Smooth muscle cell of the brain vasculature (primary cell): ENCODE measurements around the gene LIME1.
"Not testable (repeated sequence)": the region's sequence is repeated elsewhere in the genome, so short reads cannot be mapped to it uniquely, and the experiment has no call there.

ENCODE experiments used
- DNase-seq: peaks from one replicate; pipeline ENCODE4 v3.0.0-alpha.2; 2012; ENCODE audit warnings: low read depth, low spot score

The LIME1 gene

DNA sequence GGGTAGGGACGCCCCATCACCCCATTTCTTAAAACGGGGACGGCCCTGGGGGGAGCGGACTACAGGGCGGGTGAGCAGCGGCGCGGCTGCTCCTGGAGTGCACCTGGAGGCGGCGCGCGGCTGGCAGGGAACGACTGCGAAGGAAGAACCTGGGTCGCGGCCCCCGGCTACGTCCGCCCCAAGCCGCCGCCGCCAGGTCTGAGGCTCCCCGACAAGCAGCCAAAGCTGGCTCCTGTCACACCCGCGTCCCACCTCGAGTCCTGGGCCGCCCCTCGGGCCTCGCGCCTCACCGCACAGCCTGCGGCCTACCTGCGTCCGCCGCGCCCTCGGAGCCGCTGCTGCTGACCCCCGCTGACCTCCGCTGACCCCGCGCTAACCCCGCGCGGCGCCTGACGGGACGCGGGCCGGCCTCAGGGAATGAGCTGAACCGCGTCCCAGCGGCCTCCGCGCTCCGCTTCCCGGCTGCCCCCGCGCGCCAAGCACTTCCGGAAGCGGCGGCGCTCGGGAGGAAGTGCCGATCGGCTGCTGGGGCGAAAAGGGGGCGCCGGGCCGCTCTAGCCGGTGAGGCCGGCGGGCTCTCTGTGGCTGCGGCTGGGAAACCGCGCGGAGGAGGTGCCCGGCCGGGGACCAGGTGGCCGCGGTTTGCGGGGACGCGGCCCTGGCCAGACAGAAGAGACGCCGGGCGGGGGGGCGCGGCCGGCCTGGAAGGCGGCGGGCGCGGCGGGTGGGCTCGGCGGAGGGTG lies 28.7 kb upstream of the LIME1 start, which contains the start of the genes ARFRP1 and ZGPAT:
Gene ARFRP1, minus strand, starts transcription at position 419 of the 743 bp plus-strand sequence. CDS start 885 bp downstream, outside the sequence.
Gene ZGPAT, plus strand, starts transcription at position 482 of the 743 bp plus-strand sequence. CDS start 542 bp downstream, outside the sequence.
- DNase-seq: no peak

GRCh38 chr20:63708301-63709148 lies 27.9 kb upstream of the LIME1 start:
- DNase-seq: no peak

DNA sequence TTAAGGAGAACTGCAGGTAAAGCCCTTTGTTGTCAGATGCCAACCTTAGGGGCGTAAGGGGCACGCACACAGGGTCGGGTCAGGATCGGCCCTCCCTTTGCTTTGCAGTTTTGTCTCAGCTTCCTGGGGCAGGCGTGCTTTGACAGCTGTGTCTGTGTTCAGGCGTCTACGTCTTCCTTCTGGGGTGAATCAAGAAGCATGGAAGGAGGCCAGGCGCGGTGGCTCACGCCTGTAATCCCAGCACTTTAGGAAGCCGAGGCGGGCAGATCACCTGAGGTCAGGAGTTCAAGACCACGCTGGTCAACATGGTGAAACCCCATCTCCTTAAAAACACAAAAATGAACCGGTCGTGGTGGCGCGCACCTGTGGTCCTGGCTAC lies 27.3 kb upstream of the LIME1 start:
- DNase-seq: no peak

- DNase-seq: no peak
These were observed 25.3 kb upstream of the LIME1 start for GRCh38 chr20:63711085-63711645.

DNA sequence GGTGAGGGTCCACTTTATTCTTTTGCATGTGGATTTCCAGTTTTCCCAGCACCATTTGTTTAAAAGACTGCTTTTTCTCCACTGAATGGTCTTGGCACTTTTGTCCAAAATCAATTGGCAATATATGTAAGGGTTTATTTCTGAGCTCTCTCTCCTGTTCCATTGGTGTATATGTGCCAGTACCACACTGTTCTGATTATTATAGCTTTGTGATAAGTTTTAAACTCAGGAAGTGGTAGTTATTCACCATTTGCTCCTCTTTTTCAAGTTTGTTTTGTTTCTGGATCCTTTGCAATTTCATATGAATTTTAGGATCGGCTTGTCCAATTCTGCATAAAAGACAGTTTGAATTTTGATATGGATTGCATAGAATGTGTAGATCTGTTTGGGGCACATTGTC lies 24.3 kb upstream of the LIME1 start:
- DNase-seq: no peak

- DNase-seq: no peak
These were observed 21.6 kb upstream of the LIME1 start for GRCh38 chr20:63714858-63715257.

DNA sequence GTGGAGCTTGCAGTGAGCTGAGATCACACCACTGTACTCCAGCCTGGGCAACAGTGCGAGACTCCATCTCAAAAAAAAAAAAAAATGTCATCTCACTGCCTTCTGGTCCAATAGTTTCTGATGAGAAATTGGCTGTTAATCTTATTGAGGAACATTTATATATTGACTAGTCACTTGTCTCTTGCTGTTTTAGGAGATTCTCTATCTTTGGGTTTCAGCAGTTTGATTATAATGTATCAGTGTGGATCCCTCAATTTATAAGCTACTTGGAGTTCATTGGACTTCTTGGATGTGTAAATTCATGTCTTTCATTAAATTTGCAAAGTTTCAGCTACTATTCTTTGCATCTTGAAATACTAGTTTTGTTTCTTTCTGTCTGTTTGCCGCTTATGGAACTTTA lies 17.5 kb upstream of the LIME1 start:
- DNase-seq: no peak

GRCh38 chr20:63722967-63723622 lies 13.4 kb upstream of the LIME1 start:
- not testable (repeated sequence) for DNase-seq

DNA sequence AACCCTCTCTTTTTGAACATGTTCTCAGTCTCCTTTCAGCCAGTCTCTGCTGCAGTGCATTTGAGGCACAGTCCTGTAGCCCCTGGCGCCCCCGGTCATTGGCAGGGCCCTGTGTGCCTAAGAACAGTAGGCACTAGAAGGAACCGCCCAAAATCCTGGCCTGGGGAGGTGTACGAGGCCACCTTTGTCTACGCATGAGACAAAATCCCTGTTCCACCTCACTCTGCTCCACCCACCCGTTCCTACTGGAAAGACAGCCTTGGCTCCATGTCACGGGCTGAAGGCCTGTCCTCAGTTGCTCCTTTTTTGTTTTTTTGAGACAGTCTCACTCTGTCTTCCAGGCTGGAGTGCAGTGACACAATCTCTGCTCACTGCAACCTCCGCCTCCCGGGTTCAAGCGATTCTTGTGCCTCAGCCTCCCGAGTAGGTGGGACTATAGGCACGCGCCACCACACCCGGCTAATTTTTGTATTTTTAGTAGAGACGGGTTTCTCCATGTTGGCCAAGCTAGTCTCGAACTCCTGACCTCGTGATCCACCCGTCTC lies 6.2 kb upstream of the LIME1 start:
- not testable (repeated sequence) for DNase-seq

- no peak for DNase-seq
These were observed 5.1 kb upstream of the LIME1 start for GRCh38 chr20:63731410-63731809.

- DNase-seq: no peak
These were observed 4.1 kb upstream of the LIME1 start for GRCh38 chr20:63732118-63733095.

DNA sequence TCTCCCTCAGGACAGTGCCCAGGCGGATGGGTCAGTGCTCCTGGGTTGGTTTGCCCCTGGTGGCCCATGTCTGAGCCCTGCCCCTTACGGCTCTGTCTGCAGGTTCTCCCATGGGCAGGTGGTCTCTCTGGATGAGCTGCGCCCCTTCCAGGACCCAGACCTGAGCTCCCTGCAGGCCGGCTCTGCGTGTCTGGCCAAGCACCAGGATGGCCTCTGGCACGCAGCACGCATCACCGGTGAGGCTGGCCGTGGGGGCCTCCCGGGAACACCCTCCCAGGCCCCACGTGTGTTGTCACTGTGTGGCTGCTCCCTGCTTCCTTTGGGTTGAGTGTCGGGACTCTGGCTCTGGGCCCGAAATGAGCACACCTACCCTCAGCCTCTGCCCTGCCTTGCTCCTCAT lies 3.3 kb upstream of the LIME1 start:
- DNase-seq: no peak

DNA sequence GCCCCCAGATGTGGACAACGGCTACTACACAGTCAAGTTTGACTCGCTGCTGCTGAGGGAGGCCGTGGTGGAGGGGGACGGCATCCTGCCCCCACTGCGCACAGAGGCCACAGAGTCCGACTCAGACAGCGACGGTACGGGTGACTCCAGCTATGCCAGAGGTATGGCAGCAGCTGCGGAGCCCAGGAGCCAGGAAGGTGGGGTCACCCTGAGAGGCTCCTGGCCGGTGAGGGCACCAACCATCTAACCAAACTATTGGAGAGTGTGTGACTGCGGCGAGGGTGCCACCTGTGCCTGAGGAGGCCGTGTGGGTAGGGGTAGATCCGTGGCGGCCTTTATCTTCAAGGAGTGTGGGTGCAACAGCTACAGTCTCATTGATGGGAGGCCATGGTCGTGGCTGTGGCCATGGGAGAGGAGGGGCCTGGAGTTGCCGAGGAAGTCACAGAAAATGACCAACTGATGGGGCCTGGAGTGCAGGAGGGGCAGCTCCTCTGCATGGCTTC lies 2.8 kb upstream of the LIME1 start:
- DNase-seq: no peak

DNA sequence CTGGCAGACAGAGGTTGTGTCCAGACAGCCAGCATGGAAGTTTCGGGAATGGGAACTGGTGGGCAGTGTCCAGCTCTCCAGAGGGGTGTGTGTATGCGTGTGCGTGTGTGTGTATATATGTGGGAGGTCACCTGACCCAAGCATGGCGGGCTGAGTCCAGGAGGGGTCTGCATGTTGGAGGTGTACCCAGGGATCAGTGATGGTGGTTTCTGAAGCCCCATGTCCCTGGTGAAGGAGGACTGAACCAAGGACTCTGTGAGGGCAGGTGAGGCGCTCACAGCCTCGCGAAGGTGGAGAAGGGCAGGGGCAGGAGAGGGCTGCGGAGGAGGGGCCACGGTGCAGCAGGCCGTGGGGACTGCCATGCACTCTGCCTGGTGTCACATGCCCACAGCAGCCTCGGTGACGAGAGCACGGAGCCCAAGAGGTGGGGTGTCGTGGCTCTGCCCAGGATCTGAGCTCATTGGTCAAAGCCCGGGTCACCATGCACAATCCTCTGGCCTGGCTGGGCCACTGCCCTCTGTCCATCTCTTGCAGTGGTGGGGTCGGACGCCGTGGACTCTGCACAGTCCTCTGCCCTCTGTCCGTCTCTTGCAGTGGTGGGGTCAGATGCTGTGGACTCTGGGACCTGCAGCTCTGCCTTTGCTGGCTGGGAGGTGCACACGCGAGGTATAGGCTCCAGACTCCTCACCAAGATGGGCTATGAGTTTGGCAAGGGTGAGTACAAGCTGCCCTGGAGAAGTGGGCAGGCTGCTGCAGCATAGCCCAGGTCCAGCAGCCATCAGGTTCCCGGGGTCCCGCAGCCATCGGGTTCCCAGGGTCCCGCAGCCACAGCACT lies 2.1 kb upstream of the LIME1 start:
- no peak for DNase-seq

GRCh38 chr20:63734946-63735858 lies 1.3 kb upstream of the LIME1 start:
- DNase-seq: no peak

- DNase-seq: no peak
These were observed 630 bp downstream of the LIME1 start for GRCh38 chr20:63736893-63737694.

- DNase-seq: no peak
These were observed 1.2 kb downstream of the LIME1 start for GRCh38 chr20:63737695-63737944.
